ENCODE measurements around the gene ESYT2.
"Not testable (repeated sequence)": the region's sequence is repeated elsewhere in the genome, so short reads cannot be mapped to it uniquely, and the experiment has no call there.

The ESYT2 gene

DNA sequence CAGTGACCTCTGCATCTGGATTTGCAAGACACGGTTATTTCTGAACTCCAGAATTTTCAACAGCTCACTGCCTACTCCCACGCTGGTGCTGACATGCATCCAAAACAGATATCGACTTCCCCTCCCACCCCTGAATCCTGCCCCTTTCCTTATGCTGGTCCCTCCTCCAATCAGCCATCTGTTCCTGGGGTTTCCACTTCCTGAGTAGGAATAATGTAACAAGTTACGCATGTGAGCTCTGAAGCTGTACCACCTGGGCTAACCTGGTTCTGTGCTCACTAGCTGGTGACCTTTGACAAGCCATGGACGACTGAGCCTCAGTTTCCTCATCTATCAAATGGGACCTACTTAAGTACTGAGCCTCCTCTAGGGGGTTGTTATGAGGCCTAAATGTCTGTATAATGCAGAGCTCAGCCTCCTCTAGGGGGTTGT, 123.0 kb downstream of the ESYT2 start:
- no peak for DNase-seq (ENCODE audit: low spot score)
- in situ Hi-C loops (cut with MboI; ENCODE audit: low pct_unique_long_range_greater_than_20kb, low sequenced_read_pairs, unreplicated experiment), result no loop called here
- no peak for TF ChIP-seq CTCF (IDR thresholded peaks at IDR 0.05; ENCODE audit: extremely low read depth, insufficient read depth, missing control alignments)

- no peak for TF ChIP-seq CTCF (IDR thresholded peaks at IDR 0.05; ENCODE audit: extremely low read depth, insufficient read depth, missing control alignments)
- in situ Hi-C loops (cut with MboI; ENCODE audit: low pct_unique_long_range_greater_than_20kb, low sequenced_read_pairs, unreplicated experiment), result no loop called here
- no peak for DNase-seq (ENCODE audit: low spot score)
Observed at GRCh38 chr7:158705234-158705850, 124.0 kb downstream of the ESYT2 start.

DNA sequence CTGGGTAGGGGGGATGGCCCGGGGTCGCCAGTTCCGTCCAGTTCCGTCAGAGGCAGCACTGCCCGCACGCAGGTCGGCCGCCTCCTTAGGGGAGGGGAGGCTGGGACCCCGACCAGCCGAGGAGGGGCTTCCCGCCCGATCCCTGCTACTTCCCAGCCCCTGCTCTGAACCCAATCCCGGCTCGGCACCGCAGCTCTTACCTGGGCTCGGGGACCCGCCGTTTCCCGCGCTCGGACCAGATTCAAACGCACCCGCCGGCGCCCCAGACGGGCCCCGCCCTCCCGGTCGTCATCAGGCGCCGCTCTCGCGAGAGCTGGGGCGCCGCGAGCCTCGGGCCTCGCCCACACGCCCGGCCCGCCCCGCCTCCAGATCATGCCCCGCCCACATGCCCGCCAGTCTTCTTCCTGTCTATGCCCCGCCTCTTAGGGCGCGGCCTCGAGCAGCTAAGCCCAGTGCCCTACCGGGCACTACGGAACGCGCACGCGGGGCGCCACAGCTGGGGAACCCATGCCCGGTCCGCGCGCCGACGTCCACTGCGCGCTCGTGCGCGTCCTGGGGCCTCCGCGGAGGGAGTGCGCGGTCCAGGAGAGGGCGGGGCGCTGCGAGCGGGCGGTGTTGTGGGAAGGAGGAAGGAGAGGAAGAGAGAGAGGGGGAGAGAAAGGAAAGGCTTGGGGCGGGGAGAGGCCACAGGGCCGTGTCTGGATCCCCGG, 124.6 kb downstream of the ESYT2 start, which contains the start of gene NCAPG2:
TSS of gene NCAPG2 (minus strand) at position 281 of the 710 bp plus-strand sequence. CDS start 2,905 bp downstream, outside the sequence.
- in situ Hi-C loops (cut with MboI; ENCODE audit: low pct_unique_long_range_greater_than_20kb, low sequenced_read_pairs, unreplicated experiment), result no loop called here
- peak; percentile 99 for DNase-seq (ENCODE audit: low spot score)
- no peak for TF ChIP-seq CTCF (IDR thresholded peaks at IDR 0.05; ENCODE audit: extremely low read depth, insufficient read depth, missing control alignments)

DNA sequence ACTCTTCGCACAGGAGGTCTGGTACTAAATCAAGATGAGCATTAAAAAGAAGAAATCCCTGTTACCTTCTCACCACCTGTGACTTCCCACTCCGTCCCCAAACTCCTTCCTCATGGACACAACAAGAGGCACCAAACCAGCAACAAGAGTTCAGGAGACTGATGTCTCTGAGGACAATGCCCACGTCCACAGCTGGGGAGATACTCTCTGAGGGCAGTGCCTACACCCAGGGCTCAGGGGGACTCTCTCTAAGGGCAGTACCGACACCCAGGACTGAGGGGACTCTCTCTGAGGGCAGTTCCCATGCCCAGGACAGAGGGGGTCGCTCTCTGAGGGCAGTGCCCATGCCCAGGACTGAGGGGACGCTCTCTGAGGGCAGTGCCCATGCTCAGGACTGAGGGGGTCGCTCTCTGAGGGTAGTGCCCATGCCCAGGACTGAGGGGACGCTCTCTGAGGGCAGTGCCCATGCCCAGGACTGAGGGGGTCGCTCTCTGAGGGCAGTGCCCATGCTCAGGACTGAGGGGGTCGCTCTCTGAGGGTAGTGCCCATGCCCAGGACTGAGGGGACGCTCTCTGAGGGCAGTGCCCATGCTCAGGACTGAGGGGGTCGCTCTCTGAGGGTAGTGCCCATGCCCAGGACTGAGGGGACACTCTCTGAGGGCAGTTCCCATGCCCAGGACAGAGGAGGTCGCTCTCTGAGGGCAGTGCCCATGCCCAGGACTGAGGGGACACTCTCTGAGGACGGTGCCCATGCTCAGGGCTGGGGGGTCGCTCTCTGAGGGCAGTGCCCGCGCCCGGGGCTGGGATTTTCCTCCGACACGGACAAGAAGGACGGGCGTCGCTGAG, 125.4 kb downstream of the ESYT2 start:
- DNase-seq (ENCODE audit: low spot score); in situ Hi-C loops (cut with MboI; ENCODE audit: low pct_unique_long_range_greater_than_20kb, low sequenced_read_pairs, unreplicated experiment): not testable (repeated sequence)

DNA sequence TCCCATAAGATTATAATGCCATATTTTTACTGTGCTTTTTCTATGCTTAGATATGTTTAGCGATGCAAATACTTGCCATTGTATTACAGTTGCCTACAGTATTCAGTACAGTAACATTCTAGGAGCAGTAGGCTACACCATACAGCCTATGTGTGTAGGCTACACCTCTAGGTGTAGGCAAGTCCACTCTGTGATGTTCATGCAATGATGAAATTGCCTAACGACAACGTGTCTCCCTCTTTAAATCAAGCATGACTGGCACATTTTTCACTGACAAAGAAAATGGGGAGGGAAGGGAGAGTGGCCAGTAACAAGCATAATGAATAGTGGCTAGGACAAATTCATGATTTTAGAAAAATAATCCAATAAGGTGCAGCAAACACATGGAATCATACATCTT, 126.4 kb downstream of the ESYT2 start:
- no peak for TF ChIP-seq CTCF (IDR thresholded peaks at IDR 0.05; ENCODE audit: extremely low read depth, insufficient read depth, missing control alignments)
- no peak for DNase-seq (ENCODE audit: low spot score)
- in situ Hi-C loops (cut with MboI; ENCODE audit: low pct_unique_long_range_greater_than_20kb, low sequenced_read_pairs, unreplicated experiment), result no loop called here

- no peak for DNase-seq (ENCODE audit: low spot score)
- in situ Hi-C loops (cut with MboI; ENCODE audit: low pct_unique_long_range_greater_than_20kb, low sequenced_read_pairs, unreplicated experiment), result no loop called here
- no peak for TF ChIP-seq CTCF (IDR thresholded peaks at IDR 0.05; ENCODE audit: extremely low read depth, insufficient read depth, missing control alignments)
Observed at GRCh38 chr7:158702196-158702595, 127.1 kb downstream of the ESYT2 start.
